ENCODE results near the gene NISCH. TPM values are rescaled to one million over a fixed set of nuclear protein-coding genes. Genes with fewer than 3 reads are reported as not detected.

The NISCH gene
- total and polyA plus RNA-seq, 9 donors: 73.6 to 142 (median 97.4) TPM

- H3K27me3 ChIP-seq: no peaks in the 10 kb centered on the region
- no peaks in the 10 kb centered on the region for H3K36me3 ChIP-seq
- no peak overlapping the region for H3K27ac ChIP-seq
- DNase-seq: no peak
- H3K4me1 ChIP-seq (ENCODE audit: insufficient read depth): peaks cover 1% of the 10 kb centered on the region
- no peak for TF ChIP-seq EP300 (IDR thresholded peaks at IDR 0.05)
- no peak for TF ChIP-seq POLR2A (IDR thresholded peaks at IDR 0.05)
- no peak for TF ChIP-seq CTCF (IDR thresholded peaks at IDR 0.05)
- 26 to 33% (median 28%) methylated on average over 9 of the region's 9 CpGs for WGBS, 3 donors
- intact Hi-C loops (cut with DNase I): no loop called here
- no peak overlapping the region for H3K4me3 ChIP-seq
- no peaks in the 10 kb centered on the region for H3K9me3 ChIP-seq
Observed at GRCh38 chr3:52468336-52468735, 12.9 kb downstream of the NISCH start.

- intact Hi-C loops (cut with DNase I): no loop called here
- H3K4me3 ChIP-seq: no peak overlapping the region
- H3K36me3 ChIP-seq: no peaks in the 10 kb centered on the region
- no peak overlapping the region for H3K27ac ChIP-seq
- no peak for DNase-seq
- peaks cover 1% of the 10 kb centered on the region for H3K4me1 ChIP-seq (ENCODE audit: insufficient read depth)
- H3K27me3 ChIP-seq: no peaks in the 10 kb centered on the region
- WGBS, 3 donors: 31 to 47% (median 35%) methylated on average over 5 of the region's 5 CpGs
- H3K9me3 ChIP-seq: no peaks in the 10 kb centered on the region
- TF ChIP-seq POLR2A (IDR thresholded peaks at IDR 0.05) (no peak), CTCF (IDR thresholded peaks at IDR 0.05) (no peak), EP300 (IDR thresholded peaks at IDR 0.05) (no peak)
Observed at GRCh38 chr3:52469001-52469400, 13.6 kb downstream of the NISCH start.

- H3K9me3 ChIP-seq: no peaks in the 10 kb centered on the region
- no peak overlapping the region for H3K27ac ChIP-seq
- DNase-seq: no peak
- no peaks in the 10 kb centered on the region for H3K27me3 ChIP-seq
- TF ChIP-seq CTCF (IDR thresholded peaks at IDR 0.05) (no peak), POLR2A (IDR thresholded peaks at IDR 0.05) (no peak), EP300 (IDR thresholded peaks at IDR 0.05) (no peak)
- H3K36me3 ChIP-seq: no peaks in the 10 kb centered on the region
- intact Hi-C loops (cut with DNase I): no loop called here
- no peak overlapping the region for H3K4me3 ChIP-seq
- H3K4me1 ChIP-seq (ENCODE audit: insufficient read depth): peaks cover 1% of the 10 kb centered on the region
- 96 to 98% (median 98%) methylated on average over 4 of the region's 4 CpGs for WGBS, 3 donors
Observed at GRCh38 chr3:52470920-52471319, 15.5 kb downstream of the NISCH start.

GRCh38 chr3:52471371-52472238, 16.2 kb downstream of the NISCH start:
- Histone ChIP-seq H3K27me3 (no peaks in the 10 kb centered on the region), H3K36me3 (no peaks in the 10 kb centered on the region), H3K4me3 (no peak overlapping the region), H3K27ac (no peak overlapping the region), H3K4me1 (ENCODE audit: insufficient read depth) (peaks cover 1% of the 10 kb centered on the region), H3K9me3 (no peaks in the 10 kb centered on the region)
- no peak for TF ChIP-seq POLR2A (IDR thresholded peaks at IDR 0.05)
- TF ChIP-seq CTCF (IDR thresholded peaks at IDR 0.05): peak; percentile 31 to 46 (median 37)
- DNase-seq: peak in 2 of 5 donors; percentile 60 to 71
- WGBS, 3 donors: 66 to 73% (median 66%) methylated on average over 25 to 26 of the region's 26 CpGs
- intact Hi-C loops (cut with DNase I): no loop called here

All from ovary (tissue), 9 donors.